Osteoblast (primary cell): ENCODE results near the gene ARHGAP42. TPM values are rescaled to one million over a fixed set of nuclear protein-coding genes. Genes with fewer than 3 reads are reported as not detected.
"Not testable (repeated sequence)": the region's sequence is repeated elsewhere in the genome, so short reads cannot be mapped to it uniquely, and the experiment has no call there.

ENCODE experiments used
- DNase-seq: peaks from one replicate; pipeline ENCODE4 v3.0.0; 2011; ENCODE audit warnings: low spot score, mixed read lengths; ENCODE audit not compliant: insufficient read length; ENCODE audit errors: missing footprints
- H2AFZ ChIP-seq: 2 replicates; pipeline ENCODE4 v1.6.0; 2011; ENCODE audit warnings: mild to moderate bottlenecking, low read length
- H3K27ac ChIP-seq: 2 replicates; pipeline ENCODE4 v1.5.1; 2011; ENCODE audit warnings: mild to moderate bottlenecking, low read depth, low read length, moderate library complexity
- H3K27me3 ChIP-seq: 2 replicates; pipeline ENCODE4 v1.6.0; 2012; ENCODE audit warnings: mild to moderate bottlenecking, control low read depth, inconsistent platforms, low read length, moderate library complexity; ENCODE audit not compliant: insufficient read depth
- H3K36me3 ChIP-seq: 2 replicates; pipeline ENCODE4 v1.5.1; 2011; ENCODE audit warnings: mild to moderate bottlenecking, low read length, control low read depth, moderate library complexity; ENCODE audit not compliant: insufficient read depth
- H3K4me1 ChIP-seq: 2 replicates; pipeline ENCODE4 v1.5.1; 2011; ENCODE audit warnings: mild to moderate bottlenecking, low read length, control low read depth, moderate library complexity; ENCODE audit not compliant: insufficient read depth
- H3K4me2 ChIP-seq: 2 replicates; pipeline ENCODE4 v1.6.0; 2011; ENCODE audit warnings: mild to moderate bottlenecking, low read length; ENCODE audit not compliant: insufficient read depth
- H3K4me3 ChIP-seq: fragments of 200-600 bp; sonication (generic); 3 replicates; pipeline ENCODE4 v1.5.1; 2012; ENCODE audit warnings: mild to moderate bottlenecking, low read length, inconsistent platforms; ENCODE audit not compliant: insufficient read depth
- H3K79me2 ChIP-seq: 2 replicates; pipeline ENCODE4 v1.6.0; 2012; ENCODE audit warnings: mild to moderate bottlenecking, low read length, control low read depth, inconsistent platforms; ENCODE audit not compliant: insufficient read depth
- H3K9me3 ChIP-seq: 2 replicates; pipeline ENCODE4 v1.5.1; 2011; ENCODE audit warnings: low read depth, low read length, control low read depth
- H4K20me1 ChIP-seq: 2 replicates; pipeline ENCODE4 v1.6.0; 2012; ENCODE audit warnings: mild to moderate bottlenecking, low read length, control low read depth; ENCODE audit not compliant: insufficient read depth
- CTCF ChIP-seq: IDR thresholded peaks from 2 replicates; pipeline ENCODE4 v1.5.1; 2011; ENCODE audit warnings: mild to moderate bottlenecking, low read depth, low read length, moderate library complexity; ENCODE audit errors: extremely low read depth
- total RNA-seq: library from RNA; depleted of rRNA; stranded (reverse); fragments of >200 nt; gene quantifications from 2 replicates; pipeline ENCODE4 v1.2.3, GENCODE V29; 2012

ARHGAP42 gene
- total RNA-seq, 1 donor = 9.4 TPM

GRCh38 chr11:100740440-100740839 is 53.4 kb downstream of the ARHGAP42 start:
- Histone ChIP-seq H3K79me2 (peaks cover 2% of the 10 kb centered on the region), H4K20me1 (peaks cover 4% of the 10 kb centered on the region), H3K27ac (peak overlapping the region; percentile 56), H2AFZ (no peak overlapping the region), H3K27me3 (no peaks in the 10 kb centered on the region), H3K9me3 (no peaks in the 10 kb centered on the region), H3K4me3 (peak overlapping the region; percentile 8), H3K4me2 (peak overlapping the region; percentile 65), H3K4me1 (peaks cover 17% of the 10 kb centered on the region), H3K36me3 (no peaks in the 10 kb centered on the region)
- no peak for DNase-seq
- no peak for TF ChIP-seq CTCF

GRCh38 chr11:100741866-100742625 is 55.0 kb downstream of the ARHGAP42 start:
- H3K27ac ChIP-seq = no peak overlapping the region
- no peak for DNase-seq
- no peaks in the 10 kb centered on the region for H3K27me3 ChIP-seq
- H3K4me2 ChIP-seq = no peak overlapping the region
- peaks cover 4% of the 10 kb centered on the region for H4K20me1 ChIP-seq
- H3K4me1 ChIP-seq = peaks cover 17% of the 10 kb centered on the region
- H3K9me3 ChIP-seq = no peaks in the 10 kb centered on the region
- H3K36me3 ChIP-seq = no peaks in the 10 kb centered on the region
- no peak overlapping the region for H2AFZ ChIP-seq
- H3K4me3 ChIP-seq = no peak overlapping the region
- peaks cover 2% of the 10 kb centered on the region for H3K79me2 ChIP-seq
- no peak for TF ChIP-seq CTCF

- Histone ChIP-seq H3K27ac (no peak overlapping the region), H2AFZ (no peak overlapping the region), H3K4me1 (no peaks in the 10 kb centered on the region), H3K9me3 (peaks cover 10% of the 10 kb centered on the region), H3K79me2 (peaks cover 2% of the 10 kb centered on the region), H3K27me3 (no peaks in the 10 kb centered on the region), H3K36me3 (peaks cover 3% of the 10 kb centered on the region), H4K20me1 (no peaks in the 10 kb centered on the region), H3K4me2 (no peak overlapping the region), H3K4me3 (no peak overlapping the region)
- TF ChIP-seq CTCF = no peak
- DNase-seq = no peak
Observed at GRCh38 chr11:100746448-100746847, 59.4 kb downstream of the ARHGAP42 start.

GRCh38 chr11:100748153-100748552 is 61.1 kb downstream of the ARHGAP42 start:
- Histone ChIP-seq H3K4me1 (no peaks in the 10 kb centered on the region), H3K36me3 (peaks cover 3% of the 10 kb centered on the region), H3K4me3 (no peak overlapping the region), H2AFZ (no peak overlapping the region), H4K20me1 (no peaks in the 10 kb centered on the region), H3K4me2 (no peak overlapping the region), H3K9me3 (peaks cover 10% of the 10 kb centered on the region), H3K27me3 (no peaks in the 10 kb centered on the region), H3K27ac (no peak overlapping the region), H3K79me2 (no peaks in the 10 kb centered on the region)
- no peak for TF ChIP-seq CTCF
- no peak for DNase-seq

- H2AFZ ChIP-seq, H3K4me2 ChIP-seq, H3K27me3 ChIP-seq, H4K20me1 ChIP-seq, H3K36me3 ChIP-seq, H3K27ac ChIP-seq, H3K4me1 ChIP-seq, DNase-seq, H3K4me3 ChIP-seq, H3K79me2 ChIP-seq: not testable (repeated sequence)
- peaks cover 10% of the 10 kb centered on the region for H3K9me3 ChIP-seq
Observed at GRCh38 chr11:100749887-100750565, 62.9 kb downstream of the ARHGAP42 start.

GRCh38 chr11:100750566-100750891 is 63.4 kb downstream of the ARHGAP42 start:
- not testable (repeated sequence) for H3K36me3 ChIP-seq, H4K20me1 ChIP-seq, H3K4me3 ChIP-seq, H2AFZ ChIP-seq, DNase-seq, H3K79me2 ChIP-seq, H3K4me2 ChIP-seq, H3K4me1 ChIP-seq, H3K27ac ChIP-seq, H3K27me3 ChIP-seq
- H3K9me3 ChIP-seq = peaks cover 10% of the 10 kb centered on the region
